Stimulated activated CD4-positive, alpha-beta T cell treated with anti-CD3 and anti-CD28 coated beads, Interleukin-2, amount 100 ng/mL, for 4 hours (primary cell): ENCODE data around the gene UBE2H.
"Not testable (repeated sequence)": the region's sequence is repeated elsewhere in the genome, so short reads cannot be mapped to it uniquely, and the experiment has no call there.

Experiments used
- DNase-seq: peaks from one replicate; pipeline ENCODE4 v3.0.0-alpha.2; 2020; ENCODE audit warnings: low read depth

Gene UBE2H

DNA sequence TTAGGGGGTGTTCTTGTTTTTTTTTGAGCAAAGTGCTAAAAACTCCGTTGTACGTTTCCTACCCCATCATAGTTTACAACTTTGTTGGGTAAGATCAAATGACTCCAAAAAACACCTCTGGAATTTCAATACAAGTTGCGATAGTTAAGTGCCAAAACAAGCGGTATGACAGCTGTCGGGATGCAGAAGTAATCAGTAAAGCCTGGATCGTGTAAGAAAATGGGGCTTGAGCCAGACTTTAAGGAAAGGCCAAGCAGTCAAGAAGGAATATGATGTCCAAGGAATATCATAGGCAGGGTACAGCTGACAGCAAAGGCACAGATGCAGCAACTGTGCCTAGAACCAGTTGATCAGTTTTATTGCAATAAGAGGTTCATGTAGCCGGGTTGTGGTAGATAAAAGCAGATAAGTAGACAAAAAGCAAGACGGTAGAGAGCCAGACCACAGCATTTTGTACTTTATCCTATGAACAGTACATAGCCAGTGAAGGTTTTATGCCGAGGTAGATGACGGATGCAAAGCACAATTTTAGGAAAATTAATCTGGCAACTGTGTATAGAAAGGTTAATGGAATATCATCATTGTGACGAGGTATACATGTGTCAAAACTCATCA lies 45.5 kb downstream of the UBE2H start:
- DNase-seq, result no peak

DNA sequence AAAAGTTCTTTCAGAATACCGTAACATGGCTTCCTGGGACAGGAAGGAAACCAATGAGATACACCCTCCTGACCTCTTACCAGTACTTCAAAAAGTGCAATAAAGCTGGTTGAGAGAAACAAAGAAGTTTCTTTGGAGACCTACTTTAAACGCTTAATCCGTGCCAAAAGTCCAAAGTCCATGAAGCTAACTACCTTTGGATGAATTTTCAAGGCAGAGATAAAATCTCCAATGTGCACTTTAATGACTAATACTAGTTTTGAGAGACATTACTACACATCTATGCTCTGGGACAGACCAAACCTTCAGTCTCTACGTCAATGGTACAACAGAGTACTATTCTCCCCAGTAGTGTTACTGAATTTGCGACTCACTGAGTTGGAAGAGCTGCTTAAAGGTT lies 46.1 kb downstream of the UBE2H start:
- no peak for DNase-seq

- DNase-seq, result no peak
Measured at GRCh38 chr7:129903935-129904334, 48.8 kb downstream of the UBE2H start.

DNA sequence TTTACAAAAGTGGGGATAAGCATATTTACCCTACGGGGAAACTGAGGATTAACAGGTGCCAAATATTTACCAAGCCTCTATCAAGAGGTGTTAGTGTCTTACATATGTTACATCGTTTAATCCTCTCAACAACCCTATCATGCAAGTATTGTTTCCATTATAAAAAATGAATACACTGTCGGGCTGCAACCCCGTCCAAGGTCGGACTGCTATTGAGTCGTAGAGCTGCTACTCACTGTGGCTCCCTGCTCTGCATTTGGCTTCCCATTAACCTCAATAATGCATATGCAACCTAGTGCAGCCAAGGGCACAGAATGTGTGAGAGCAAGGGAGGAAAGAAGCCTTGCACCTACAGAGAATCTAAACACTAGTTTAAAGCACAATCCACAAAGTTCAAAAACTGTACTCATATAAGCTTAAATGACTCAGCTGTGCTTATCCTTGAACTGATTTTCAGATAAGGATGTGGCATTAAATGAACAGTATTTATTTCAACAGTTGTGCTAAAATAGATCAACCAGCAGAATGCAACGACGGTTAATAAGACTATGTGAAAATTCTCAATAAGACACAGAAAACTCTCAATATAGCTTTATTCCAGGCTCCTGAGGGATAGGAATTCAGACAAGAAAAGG lies 49.9 kb downstream of the UBE2H start:
- DNase-seq, result no peak

- DNase-seq, result no peak
Measured at GRCh38 chr7:129898502-129899160, 54.1 kb downstream of the UBE2H start.

GRCh38 chr7:129898007-129898406 lies 54.8 kb downstream of the UBE2H start:
- DNase-seq, result no peak

DNA sequence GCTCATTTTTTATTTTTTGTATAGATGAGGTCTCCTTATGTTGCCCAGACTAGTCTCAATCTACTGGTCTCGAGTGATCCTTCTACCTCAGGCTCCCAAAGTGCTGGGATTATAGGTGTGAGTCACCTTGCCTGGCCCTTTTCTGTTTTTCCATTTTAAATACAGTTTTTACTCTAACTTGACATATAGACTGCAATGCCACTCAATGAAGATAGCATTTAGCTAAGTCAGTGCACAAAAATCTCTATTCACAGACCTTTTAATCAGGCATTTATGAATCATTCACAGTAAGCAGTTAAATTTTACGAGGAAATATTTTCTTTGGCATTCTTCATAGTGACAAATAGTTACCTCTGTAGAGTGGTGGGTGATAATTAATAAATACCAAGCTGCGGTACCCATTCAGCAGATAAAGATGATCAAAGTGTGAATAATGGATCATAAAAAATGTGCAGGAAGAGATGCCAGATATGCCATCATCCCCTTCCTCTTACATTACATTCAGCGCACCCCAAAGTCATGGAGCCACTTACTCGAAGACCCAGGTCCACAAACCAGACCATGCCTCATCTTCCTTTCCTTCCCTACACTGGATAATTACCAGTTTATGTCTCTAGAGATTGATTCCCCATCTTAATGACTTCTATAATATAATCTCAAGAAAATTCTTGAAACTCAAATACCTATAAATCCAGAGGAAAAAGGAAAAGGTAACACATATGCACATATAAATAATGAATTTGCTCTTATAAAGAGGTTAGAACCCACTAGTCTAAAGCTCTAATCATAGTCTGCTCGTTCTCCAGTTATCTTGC lies 56.0 kb downstream of the UBE2H start:
- no peak for DNase-seq

DNA sequence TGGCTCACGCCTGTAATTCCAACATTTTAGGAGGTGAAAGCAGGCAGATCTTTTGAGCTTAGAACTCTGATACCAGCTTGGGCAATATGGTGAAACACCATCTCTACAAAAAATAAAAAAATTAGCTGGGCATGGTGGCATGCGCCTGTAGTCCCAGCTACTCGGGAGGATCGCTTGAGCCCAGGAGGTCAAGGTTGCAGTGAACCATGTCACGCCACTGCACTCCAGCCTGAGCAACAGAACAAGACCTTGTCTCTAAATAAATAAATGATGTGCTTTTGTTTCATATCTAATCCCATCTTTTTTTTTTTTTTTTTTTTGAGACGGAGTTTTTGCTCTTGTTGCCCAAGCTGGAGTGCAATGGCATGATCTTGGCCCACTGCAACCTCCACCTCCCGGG lies 58.6 kb downstream of the UBE2H start:
- DNase-seq, result not testable (repeated sequence)

DNA sequence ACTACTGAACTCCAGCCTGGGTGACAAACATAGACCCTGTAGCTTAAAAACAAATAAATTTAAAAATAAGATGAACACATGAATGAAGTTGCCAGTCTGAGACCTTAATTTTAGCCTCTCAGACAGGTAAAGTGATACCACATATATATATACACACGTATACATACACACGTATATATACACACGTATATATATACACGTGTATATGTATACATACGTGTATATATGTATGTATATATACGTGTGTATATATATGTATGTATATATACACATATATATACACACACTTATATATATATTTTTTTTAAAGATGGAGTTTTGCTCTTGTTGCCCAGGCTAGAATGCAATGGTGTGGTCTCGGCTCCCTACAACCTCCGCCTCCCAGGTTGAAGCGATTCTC lies 62.7 kb downstream of the UBE2H start:
- no peak for DNase-seq

GRCh38 chr7:129889133-129889844 lies 63.5 kb downstream of the UBE2H start:
- DNase-seq, result no peak

- DNase-seq, result no peak
Measured at GRCh38 chr7:129887865-129888264, 64.9 kb downstream of the UBE2H start.

GRCh38 chr7:129886818-129887186 lies 66.0 kb downstream of the UBE2H start:
- DNase-seq, result no peak

GRCh38 chr7:129886167-129886817 lies 66.5 kb downstream of the UBE2H start:
- no peak for DNase-seq

DNA sequence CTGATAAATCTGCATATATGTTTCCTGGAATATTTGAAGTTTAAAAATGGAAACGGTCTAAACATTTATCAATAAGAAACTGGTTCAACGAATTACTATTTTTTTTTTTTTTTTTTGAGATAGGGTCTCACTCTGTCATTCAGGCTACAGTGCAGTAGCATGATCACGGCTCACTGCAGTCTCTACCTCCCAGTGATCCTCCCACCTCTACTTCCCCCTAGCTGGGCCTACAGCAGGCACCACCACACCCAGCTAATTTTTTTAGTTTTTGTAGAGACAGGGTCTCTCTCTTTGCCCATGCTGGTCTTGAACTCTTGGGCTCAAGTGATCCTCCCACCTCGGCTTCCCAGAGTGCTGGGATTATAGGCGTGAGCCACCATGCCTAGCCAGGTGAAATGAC lies 68.3 kb downstream of the UBE2H start:
- DNase-seq, result no peak

DNA sequence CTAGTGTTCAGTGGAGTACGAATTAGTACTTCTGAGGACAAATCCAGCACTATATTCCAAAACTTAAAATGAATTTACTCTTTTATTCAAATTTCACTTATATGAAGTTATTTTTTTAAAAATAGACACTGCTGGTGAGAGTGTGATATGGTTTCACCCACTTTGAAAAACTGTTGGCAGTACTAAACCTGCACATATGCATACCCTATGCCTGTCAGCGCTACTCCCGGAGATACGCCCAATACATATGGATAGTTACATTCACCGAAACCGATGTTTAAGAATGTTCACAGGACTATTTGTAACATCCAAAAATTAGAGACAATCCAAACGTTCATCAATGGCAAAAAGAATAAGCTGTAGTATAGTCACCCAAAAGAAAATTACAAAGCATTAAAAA lies 69.6 kb downstream of the UBE2H start:
- no peak for DNase-seq

DNA sequence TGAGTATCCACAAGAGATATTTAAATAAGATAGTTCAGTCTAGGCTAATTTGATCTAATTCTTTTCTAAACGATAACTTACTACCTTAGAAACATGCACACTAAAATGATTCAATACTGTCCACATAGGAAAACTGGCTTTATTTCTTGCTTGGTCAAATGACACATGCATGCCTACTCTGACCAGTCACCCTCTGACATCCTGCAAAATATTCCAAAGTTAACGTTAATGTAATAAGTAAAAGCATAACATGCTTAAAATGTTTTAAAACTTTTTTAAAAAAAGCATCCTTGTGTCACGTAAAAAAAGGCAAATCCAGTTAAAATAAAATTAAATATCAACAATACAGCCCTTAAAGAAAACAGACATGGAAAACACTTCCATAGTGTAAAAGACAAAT lies 70.2 kb downstream of the UBE2H start:
- DNase-seq, result no peak

GRCh38 chr7:129877146-129877792 lies 75.5 kb downstream of the UBE2H start:
- DNase-seq, result no peak

DNA sequence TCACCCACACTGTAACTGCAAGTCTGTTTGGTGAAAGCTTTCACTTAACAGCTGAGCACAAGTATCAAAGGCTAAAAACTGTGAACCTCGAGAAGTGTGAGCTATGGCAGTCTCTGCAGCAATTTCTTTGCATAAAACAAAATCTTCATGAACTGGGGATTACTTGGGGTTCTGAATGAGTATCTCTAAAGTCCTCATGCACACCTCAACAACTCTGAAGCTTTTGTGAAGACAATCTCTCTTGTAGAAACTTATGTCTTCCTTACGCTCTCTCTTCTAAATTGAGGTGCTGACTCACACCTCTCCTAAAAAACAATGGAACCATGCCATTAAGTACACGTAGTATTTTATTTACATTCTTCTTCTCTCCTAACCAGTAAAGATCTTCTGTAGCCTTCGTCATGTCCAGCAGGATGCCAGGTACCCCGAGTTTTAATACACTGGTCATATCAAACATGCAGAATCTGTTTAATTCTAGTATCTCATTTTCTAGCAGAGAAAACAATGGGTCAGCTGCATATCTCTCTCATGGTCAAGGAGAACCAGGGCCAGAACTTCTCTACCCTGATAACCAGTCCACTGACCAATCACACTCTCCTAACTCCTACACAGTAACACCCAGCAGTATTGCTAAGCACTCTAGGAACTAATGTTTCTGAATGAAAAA lies 76.9 kb downstream of the UBE2H start:
- no peak for DNase-seq

DNA sequence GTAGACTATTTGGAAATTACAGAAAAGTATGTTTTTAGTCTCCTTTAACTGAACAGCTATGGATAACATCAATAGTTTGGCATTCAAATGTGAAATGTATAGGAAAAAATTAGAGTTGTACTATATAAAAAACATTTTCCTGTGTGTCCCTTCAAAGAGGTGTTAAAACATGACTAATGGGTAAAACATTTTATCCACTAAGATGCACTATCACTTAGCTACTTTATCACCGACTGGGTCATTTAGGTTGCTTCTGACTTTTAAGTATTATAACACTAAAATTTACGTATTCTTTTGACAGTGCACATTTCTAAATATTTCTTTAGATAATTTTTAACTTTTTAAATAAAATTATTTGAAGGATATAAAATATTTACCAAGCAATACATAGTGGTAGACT lies 77.6 kb downstream of the UBE2H start:
- DNase-seq, result no peak

DNA sequence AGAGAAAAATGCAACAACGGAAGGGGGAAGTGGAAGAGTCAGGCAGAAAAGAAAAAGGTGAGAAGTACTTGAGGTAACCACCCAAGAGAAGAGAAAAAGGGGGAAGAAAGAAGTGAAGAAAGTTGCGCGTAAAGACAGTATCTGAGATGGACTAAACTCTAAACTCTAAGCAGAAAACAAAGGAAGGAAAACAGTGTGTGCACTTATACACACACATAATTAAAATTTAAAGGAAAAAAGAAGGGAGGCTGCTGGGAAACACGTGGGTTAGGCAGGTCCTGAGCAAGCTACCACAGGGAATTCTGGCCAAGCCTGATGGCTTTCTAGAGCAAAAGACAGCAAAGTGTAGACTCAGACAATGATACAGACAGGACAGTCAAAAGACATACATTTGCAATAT lies 78.0 kb downstream of the UBE2H start:
- DNase-seq, result no peak

DNA sequence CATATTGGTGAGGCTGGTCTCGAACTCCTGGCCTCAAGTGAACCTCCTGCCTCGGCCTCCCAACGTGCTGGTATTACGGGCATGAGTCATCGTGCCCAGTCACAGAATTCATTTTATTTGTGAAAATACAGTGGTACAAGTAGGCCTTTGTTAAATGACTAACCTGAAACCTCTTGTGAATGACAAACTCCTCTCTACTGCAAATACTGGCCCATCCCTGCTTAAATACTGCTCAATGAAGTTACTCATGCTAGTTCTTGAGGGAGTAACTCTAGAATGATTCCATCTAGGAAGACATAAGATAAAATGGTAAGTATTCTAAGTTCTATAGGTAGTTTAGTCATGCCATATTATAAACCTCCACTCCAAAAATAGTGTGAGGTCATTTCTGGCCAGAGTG lies 80.7 kb downstream of the UBE2H start:
- DNase-seq, result no peak
